SH-SY5Y (cell line): ENCODE results near the gene ING3.

Source experiments
- GATA2 ChIP-seq: IDR thresholded peaks from 2 replicates; pipeline ENCODE4 v1.6.1; 2011; ENCODE audit warnings: mild to moderate bottlenecking, low read depth, low read length
- GATA3 ChIP-seq: IDR thresholded peaks from 2 replicates; pipeline ENCODE4 v1.6.1; 2011; ENCODE audit warnings: low read depth, mild to moderate bottlenecking, low read length, moderate library complexity

DNA sequence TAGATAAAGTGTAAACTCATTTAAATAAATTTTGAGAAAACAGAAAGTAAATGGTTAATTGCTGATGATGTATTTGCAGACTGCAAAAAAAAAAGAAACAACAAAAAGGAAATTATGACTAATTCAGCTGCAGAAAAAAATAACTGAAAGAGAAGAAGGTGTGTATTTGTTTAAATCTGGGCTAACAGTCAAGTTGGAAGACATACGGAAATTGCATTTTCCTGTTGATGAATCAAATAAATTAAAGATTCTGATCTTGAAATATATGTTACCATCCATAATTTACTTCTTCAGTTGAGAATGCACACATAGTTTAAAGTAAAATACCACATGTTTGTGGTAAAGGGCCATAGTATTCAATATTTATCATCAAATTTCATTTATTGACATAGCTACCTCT lies 19.3 kb upstream of the ING3 start:
- TF ChIP-seq GATA3 = no peak
- no peak for TF ChIP-seq GATA2
